Left lung (tissue), 10 donors: ENCODE measurements around the gene KISS1. TPM values are rescaled to one million over a fixed set of nuclear protein-coding genes. Genes with fewer than 3 reads are reported as not detected.

Experiments used
- ATAC-seq: fragments of 200-7000 bp; cut with Tn5 transposase; one replicate; pipeline ENCODE4 v1.9.1; 2020; ENCODE audit warnings: moderate library complexity
- DNase-seq, 4 donors: peaks; one replicate each; pipeline ENCODE4 v3.0.0-alpha.2; 2013 to 2020
- H3K27ac ChIP-seq, 2 donors: fragments of 200-600 bp; sonication (generic) in 1 of 2; one replicate each; pipeline versions ENCODE4 v1.5.0 to v1.8.0; 2020 to 2021
- H3K27me3 ChIP-seq, 2 donors: fragments of 200-600 bp; sonication (generic) in 1 of 2; one replicate each; pipeline versions ENCODE4 v1.5.0 to v1.8.0; 2020 to 2021
- H3K36me3 ChIP-seq, 2 donors: fragments of 200-600 bp; sonication (generic) in 1 of 2; one replicate each; pipeline versions ENCODE4 v1.5.0 to v1.8.0; 2020 to 2021
- H3K4me1 ChIP-seq, 2 donors: fragments of 200-600 bp; one replicate each; pipeline ENCODE4 v1.8.0; 2021
- H3K4me3 ChIP-seq, 2 donors: fragments of 200-600 bp; sonication (generic) in 1 of 2; one replicate each; pipeline versions ENCODE4 v1.5.0 to v1.8.0; 2020 to 2021; ENCODE audit warnings: mild to moderate bottlenecking in 1 of 2
- H3K9me3 ChIP-seq, 2 donors: fragments of 200-600 bp; sonication (generic) in 1 of 2; one replicate each; pipeline versions ENCODE4 v1.5.0 to v1.8.0; 2020 to 2021
- intact Hi-C, 2 donors: fragments of 100-400 bp; cut with DNase I; formaldehyde crosslinking; loops; one replicate each; pipeline versions ENCODE4 v1.11.2 to v1.14.2; 2022
- polyA plus RNA-seq, 6 donors: library from polyadenylated mRNA; unstranded; fragments of 120-200 nt; gene quantifications; one replicate each; pipeline ENCODE4 v1.2.1, GENCODE V29; 2013; ENCODE audit not compliant: insufficient read length in 6 of 6
- total RNA-seq, 2 donors: library from RNA; stranded (reverse); fragmentation: NEBNext Ultra II Directional; extraction: Animal tissue kit (Norgen Biotek cat#: 25700); gene quantifications; one replicate each; pipeline ENCODE4 v1.2.1, GENCODE V29; 2021
- TF ChIP-seq, protein P1 (sequence below), 2 donors: fragments of 200-600 bp; sonication (generic) in 1 of 2; IDR thresholded peaks; one replicate each; pipeline versions ENCODE4 v1.5.0 to v1.8.0; 2021; ENCODE audit warnings: antibody characterized with exemption in 2 of 2
- donor health status: DM: no; HTN: yes; CAD: no.
- donor health status: DM: no; HTN: no; CAD: no.

The KISS1 gene
- total and polyA plus RNA-seq, 8 donors = 0.38 to 2.3 (median 0.92) TPM; not detected in 4

DNA sequence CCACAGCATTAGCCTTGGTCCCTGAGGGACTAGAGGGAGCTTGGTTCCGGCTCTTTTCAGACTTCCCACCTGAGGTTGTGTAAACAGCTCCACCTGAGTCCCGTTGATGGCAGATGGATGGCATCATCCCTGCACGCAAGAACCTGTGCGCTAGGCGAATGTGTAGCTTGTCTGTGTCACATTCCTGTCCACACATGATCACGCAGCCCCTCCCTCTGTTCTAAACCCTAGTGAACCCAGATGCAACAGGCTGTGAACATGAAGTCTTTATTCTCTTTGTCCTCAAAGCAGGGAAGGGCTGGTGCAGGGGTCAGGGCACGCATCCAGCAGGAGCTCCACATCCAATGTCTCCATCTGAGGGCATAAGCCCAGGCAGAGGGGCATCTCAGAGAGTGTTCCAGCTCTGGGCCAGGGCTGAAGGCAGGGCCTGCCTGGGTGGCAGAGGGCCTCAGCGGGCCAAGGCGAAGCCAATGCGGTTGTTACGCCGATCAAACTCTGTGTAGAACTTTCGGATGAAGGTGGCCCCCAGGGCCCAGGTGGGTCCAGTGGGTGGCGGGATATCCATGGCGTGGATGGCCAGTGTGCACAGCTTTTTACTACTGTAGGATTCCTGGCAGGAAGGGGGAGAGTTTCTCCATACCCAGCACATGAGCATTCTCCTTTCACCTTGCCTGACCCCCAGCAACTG is 41.6 kb downstream of the KISS1 start:
- TF ChIP-seq, protein P1, sequence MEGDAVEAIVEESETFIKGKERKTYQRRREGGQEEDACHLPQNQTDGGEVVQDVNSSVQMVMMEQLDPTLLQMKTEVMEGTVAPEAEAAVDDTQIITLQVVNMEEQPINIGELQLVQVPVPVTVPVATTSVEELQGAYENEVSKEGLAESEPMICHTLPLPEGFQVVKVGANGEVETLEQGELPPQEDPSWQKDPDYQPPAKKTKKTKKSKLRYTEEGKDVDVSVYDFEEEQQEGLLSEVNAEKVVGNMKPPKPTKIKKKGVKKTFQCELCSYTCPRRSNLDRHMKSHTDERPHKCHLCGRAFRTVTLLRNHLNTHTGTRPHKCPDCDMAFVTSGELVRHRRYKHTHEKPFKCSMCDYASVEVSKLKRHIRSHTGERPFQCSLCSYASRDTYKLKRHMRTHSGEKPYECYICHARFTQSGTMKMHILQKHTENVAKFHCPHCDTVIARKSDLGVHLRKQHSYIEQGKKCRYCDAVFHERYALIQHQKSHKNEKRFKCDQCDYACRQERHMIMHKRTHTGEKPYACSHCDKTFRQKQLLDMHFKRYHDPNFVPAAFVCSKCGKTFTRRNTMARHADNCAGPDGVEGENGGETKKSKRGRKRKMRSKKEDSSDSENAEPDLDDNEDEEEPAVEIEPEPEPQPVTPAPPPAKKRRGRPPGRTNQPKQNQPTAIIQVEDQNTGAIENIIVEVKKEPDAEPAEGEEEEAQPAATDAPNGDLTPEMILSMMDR (IDR thresholded peaks at IDR 0.05) = no peak
- H3K27me3 ChIP-seq = peaks cover 0 to 41% of the 10 kb centered on the region in 2 donors
- no peaks in the 10 kb centered on the region for H3K36me3 ChIP-seq
- H3K4me3 ChIP-seq = no peak overlapping the region
- H3K4me1 ChIP-seq = peaks cover 3 to 14% of the 10 kb centered on the region in 2 donors
- H3K9me3 ChIP-seq = no peaks in the 10 kb centered on the region
- intact Hi-C loops = no loop called here
- no peak overlapping the region for H3K27ac ChIP-seq
- DNase-seq = no peak
- no peak for ATAC-seq

DNA sequence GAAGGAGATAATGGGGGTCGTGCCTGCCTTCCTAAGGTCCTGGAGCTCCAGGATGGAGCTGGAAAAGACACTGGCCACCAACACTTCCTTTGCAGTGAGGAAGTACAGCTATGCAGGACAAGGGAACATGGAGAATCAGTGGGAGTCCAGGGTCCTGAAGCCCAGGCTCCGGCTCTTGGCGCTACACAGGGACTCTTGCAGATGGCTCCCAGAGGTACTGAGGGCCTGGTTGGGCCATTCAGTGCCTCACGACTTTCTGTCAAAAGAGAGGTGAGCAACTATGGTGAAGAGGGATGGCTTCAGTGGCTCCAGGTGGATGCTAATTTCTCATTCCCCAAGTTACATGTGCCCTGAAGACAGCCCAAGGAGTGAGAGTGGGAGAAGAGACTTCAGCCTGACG is 42.6 kb downstream of the KISS1 start:
- Histone ChIP-seq H3K4me1 (peaks cover 3 to 14% of the 10 kb centered on the region in 2 donors), H3K36me3 (no peaks in the 10 kb centered on the region), H3K27ac (no peak overlapping the region), H3K9me3 (no peaks in the 10 kb centered on the region), H3K4me3 (no peak overlapping the region), H3K27me3 (peaks cover 0 to 41% of the 10 kb centered on the region in 2 donors)
- ATAC-seq (no peak), DNase-seq (no peak)
- intact Hi-C loops = no loop called here
- TF ChIP-seq, protein P1 (IDR thresholded peaks at IDR 0.05) = no peak

DNA sequence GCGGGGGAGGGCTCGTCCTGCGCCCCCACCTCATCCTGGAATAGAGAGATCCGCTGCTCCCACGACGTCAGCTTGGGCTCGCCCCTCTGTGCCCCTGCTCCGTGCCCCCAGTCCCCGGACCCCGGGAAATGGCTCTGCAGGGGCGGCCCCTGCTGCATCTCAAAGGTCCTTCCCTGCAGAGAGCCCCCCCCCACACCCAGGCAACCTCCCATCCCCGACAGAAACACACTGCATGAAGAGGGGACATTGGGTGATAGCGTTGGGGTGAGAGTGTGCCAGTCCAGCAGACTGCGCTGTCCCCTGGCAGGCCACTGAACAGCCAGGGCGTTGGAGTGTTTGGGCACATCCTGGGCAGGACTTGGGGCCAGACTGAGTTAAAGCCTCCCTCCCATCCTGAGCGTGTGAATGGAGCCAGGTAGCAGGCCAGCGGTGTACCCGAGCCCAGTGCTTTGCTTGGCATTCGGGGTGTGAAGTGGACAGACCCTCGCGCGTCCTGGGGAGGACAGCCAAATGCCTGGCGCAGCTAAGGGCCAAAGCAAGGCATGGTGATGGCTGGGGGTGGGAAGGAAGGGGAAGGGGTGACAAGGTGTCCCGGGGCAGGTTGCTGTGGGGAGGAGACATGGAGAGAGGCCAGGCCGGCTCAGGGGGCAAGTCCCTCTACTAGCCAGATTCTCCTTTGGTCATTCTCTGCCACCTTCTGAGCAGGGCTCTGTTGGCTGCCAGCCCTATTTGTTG is 43.8 kb downstream of the KISS1 start:
- H3K36me3 ChIP-seq = no peaks in the 10 kb centered on the region
- H3K4me3 ChIP-seq = peak overlapping the region; percentile 54 to 59
- peaks cover 3 to 14% of the 10 kb centered on the region in 2 donors for H3K4me1 ChIP-seq
- no peaks in the 10 kb centered on the region for H3K9me3 ChIP-seq
- peaks cover 0 to 41% of the 10 kb centered on the region in 2 donors for H3K27me3 ChIP-seq
- DNase-seq (no peak), ATAC-seq (peak; percentile 48)
- no peak overlapping the region for H3K27ac ChIP-seq
- TF ChIP-seq, protein P1 (IDR thresholded peaks at IDR 0.05) = no peak
- intact Hi-C loops = no loop called here

DNA sequence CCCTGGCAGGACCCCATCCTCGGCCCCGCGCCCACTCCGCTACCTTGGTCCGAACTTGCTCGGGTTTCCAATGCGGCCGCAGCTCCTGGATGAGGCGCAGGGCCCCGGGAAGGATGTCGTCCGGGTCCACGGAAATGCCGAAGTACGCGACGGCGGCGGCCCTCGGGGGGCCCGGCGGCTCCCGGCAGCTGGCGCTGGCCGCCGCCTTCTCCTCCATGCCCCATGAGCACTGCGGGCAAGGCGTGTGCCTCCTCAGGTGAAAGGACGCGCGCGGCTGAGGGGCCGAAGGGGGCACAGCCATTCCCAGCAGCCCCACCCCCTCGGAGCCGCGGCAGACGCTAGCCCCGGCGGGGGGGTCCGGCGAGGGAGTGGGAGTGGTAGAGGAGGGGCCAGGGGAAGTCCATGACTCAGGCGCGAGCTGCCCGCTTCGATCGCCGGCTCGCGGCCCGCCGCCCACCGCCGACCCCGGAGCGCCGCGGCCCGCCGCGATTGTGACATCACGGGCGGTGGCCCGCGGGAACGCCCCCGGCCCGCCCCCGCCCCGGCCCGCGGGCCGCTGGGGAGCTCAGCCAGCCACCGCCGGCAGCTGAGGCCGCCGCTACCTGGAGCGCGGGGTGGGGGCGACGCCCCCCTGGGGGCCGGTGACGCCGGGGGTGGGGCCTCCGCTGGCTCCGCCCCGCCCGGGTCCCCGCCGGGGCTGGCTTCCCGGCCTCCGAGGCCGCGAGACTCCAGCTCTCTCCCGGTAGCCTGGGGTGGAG is 44.6 kb downstream of the KISS1 start, which contains the start of gene ETNK2:
ETNK2 (minus strand) TSS at position 493 of the 758 bp plus-strand sequence; CDS start at position 301, 192 bp downstream.
- peak; percentile 40 to 81 (median 67) for DNase-seq
- TF ChIP-seq, protein P1 (IDR thresholded peaks at IDR 0.05) = no peak
- Histone ChIP-seq H3K27me3 (peaks cover 0 to 41% of the 10 kb centered on the region in 2 donors), H3K27ac (peak within 1 kb of the TSS in 1 of 2 donors; percentile 7), H3K9me3 (no peaks in the 10 kb centered on the region), H3K4me1 (peaks cover 3 to 14% of the 10 kb centered on the region in 2 donors), H3K36me3 (no peaks in the 10 kb centered on the region), H3K4me3 (peak within 1 kb of the TSS; percentile 54 to 59)
- peak; percentile 80 for ATAC-seq
- intact Hi-C loops = no loop called here
